Fibroblast of the aortic adventitia (primary cell): Measurements from ENCODE around the gene CENPX. TPM values are rescaled to one million over a fixed set of nuclear protein-coding genes. Genes with fewer than 3 reads are reported as not detected.

Source experiments
- DNase-seq: peaks from one replicate; pipeline ENCODE4 v3.0.0-alpha.2; 2010; ENCODE audit warnings: low read depth
- H3K4me3 ChIP-seq: 2 replicates; pipeline ENCODE4 v1.5.1; 2011; ENCODE audit warnings: low read depth, mild to moderate bottlenecking, control low read depth, low read length, moderate library complexity
- CTCF ChIP-seq: IDR thresholded peaks from 2 replicates; pipeline ENCODE4 v1.5.1; 2011; ENCODE audit warnings: mild to moderate bottlenecking, low read length, control low read depth, inconsistent platforms; ENCODE audit not compliant: insufficient read depth
- total RNA-seq: library from RNA; depleted of rRNA; stranded (reverse); fragments of >200 nt; gene quantifications from 2 replicates; pipeline ENCODE4 v1.2.3, GENCODE V29; 2012; ENCODE audit warnings: low replicate concordance

The CENPX gene
- total RNA-seq, 1 donor: 41.8 TPM

GRCh38 chr17:82005701-82006348 lies 16.9 kb downstream of the CENPX start:
- no peak overlapping the region for H3K4me3 ChIP-seq
- no peak for TF ChIP-seq CTCF
- no peak for DNase-seq

DNA sequence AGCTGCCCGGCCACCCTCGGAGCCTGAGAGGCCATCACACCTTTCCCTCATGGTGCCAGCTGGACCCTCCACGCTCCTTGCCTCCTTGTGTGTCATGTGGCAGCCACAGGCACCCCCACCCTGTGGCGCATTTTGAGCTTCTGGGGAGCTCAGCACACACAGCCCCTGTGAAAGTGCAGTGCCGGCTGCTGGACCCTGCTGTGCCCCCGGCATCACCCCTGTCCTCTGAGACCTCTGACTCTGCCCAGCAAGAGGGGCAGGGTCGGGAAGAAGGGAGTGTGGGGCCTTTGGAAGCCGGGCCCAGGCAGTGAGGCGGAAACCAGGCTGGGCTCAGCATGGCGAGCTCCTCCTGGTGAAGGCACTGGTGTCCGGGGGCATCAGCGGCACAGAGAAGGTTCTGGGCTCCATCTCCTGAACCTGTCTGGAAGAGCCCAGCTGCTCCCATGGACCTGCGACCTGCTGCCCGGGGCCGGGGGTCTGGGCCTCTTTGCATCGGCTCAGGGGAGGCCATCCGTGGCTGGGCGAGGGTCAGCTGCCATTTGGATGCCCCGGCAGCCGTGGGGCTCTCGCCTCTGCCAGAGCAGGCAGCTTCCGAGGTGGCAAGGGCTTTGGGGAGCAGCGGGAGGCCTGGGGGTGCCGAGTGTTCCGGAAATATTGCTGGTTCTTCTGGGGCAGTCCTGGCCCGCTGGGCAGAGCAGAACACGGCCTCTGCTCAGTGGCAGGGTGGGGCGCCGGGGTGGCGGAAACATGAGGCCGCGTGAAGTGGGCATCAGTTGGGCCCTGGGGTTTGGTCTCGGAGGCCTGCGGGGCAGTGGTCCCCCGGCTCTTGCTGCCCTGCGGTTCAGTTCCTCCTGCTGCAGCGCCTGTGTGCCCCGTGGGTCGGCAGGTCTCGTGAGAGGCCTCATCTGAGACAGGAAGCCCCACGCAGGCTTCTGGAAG lies 17.9 kb downstream of the CENPX start:
- no peak overlapping the region for H3K4me3 ChIP-seq
- no peak for TF ChIP-seq CTCF
- DNase-seq: no peak

DNA sequence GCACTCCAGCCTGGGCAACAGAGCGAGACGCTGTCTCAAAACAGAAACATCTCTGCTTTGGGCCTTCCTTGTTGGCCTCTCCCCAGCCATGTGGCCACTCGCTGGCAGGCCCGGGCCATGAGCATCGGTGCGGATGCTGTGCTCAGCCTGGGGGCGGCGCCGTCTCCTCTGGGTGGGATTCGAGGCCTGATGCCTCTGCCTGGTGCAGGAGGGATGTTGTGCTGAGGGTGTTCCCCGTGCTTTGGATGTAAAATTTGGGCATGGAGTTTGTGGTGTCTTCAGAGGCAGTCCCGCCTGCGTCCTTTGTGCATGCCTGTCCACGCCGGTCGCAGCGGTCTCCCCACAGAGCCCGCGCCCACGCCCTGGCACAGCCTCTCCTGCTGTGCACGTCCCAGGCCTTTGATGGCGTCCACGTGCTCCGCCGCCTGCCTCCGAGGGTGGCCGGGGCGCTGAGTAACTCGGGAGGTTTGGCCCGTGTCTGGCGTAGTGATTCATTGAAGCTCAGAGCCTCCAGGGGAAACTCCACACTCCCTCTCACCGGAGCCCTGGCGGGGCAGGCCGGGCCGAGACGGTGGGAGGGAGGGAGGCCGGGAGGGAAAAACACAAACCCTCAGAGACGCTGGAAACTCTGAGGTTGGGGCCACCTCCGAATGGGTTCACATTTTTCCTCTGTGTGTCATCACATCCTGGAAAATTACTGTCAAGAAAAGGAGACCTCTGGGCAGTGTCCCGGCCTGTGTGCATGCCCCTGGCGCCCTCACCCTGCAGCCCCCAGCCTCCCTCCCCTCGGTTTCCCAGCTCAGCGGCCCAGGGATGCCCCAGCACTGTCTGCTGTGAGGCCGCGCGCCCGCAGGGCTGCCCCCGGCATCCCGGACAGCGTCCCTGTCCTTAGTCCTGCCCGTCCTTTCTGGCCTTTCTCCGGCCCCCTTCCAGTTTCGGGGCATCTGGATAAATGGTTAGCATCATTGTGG lies 19.0 kb downstream of the CENPX start:
- peak overlapping the region; percentile 9 for H3K4me3 ChIP-seq
- peak; percentile 95 for DNase-seq
- TF ChIP-seq CTCF: peak; percentile 17

- no peak overlapping the region for H3K4me3 ChIP-seq
- TF ChIP-seq CTCF: no peak
- DNase-seq: no peak
Measured at GRCh38 chr17:82001571-82002056, 21.1 kb downstream of the CENPX start.

GRCh38 chr17:82000803-82001570 lies 21.7 kb downstream of the CENPX start:
- no peak overlapping the region for H3K4me3 ChIP-seq
- no peak for DNase-seq
- TF ChIP-seq CTCF: no peak
